Measurements from ENCODE around the gene TNFRSF14.

DNA sequence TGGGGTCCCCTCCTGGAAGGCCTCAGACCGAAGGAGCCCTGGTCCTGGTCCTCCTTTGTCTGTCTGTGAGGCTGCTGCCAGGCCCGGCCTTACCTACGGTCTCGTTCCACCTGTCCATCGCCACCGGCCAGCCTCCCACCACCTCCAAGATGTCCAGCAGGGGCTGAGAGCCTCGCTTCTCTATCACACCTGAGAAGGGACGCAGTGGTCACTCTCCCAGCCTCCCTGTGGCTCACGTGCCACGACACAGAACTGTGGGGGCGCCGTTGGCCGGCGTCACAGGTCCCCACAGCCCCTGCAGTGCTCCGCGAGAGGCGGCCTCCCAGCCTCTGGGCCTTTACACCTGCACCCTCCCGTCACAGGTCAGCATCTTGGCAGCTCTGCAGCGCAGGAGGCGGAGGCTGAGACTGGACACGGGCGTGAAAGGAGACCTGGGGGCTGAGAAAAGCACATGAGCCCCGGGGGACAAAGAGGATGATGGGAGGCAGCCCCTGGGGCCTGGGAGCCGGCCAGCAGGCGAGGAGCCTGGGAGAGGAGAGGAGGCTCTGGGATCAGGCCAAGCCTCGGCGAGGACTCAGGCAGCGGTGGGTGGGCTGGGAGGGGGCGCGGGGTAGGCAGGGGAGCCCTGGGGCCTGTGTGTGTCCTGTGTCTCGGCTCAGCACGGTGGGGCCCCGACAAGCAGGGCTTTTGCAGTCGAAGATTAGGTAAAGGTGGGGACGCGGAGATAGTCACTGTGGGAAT lies 50.9 kb downstream of the TNFRSF14 start:
- no peak for TF ChIP-seq POLR2AphosphoS5 (IDR thresholded peaks at IDR 0.05; ENCODE audit: low read depth, low read length)
- no peak for TF ChIP-seq POLR2A (IDR thresholded peaks at IDR 0.05; ENCODE audit: low read depth, low read length)
- TF ChIP-seq SPI1 (IDR thresholded peaks at IDR 0.05; ENCODE audit: low read depth, low read length) = no peak
- TF ChIP-seq TAF1 (IDR thresholded peaks at IDR 0.05; ENCODE audit: low read depth, low read length) = no peak
- TF ChIP-seq PAX5 (IDR thresholded peaks at IDR 0.05; ENCODE audit: insufficient read depth, low read length, severe bottlenecking) = no peak
